Ishikawa (cell line): ENCODE results near the gene XRCC4.

Source experiments
- CEBPB ChIP-seq: IDR thresholded peaks from 2 replicates; pipeline ENCODE4 v1.6.1; 2012
- CREB1 ChIP-seq: IDR thresholded peaks from 2 replicates; pipeline ENCODE4 v1.6.1; 2012; ENCODE audit warnings: low read depth
- EGR1 ChIP-seq: IDR thresholded peaks from 2 replicates; pipeline ENCODE4 v1.6.1; 2012
- EP300 ChIP-seq: IDR thresholded peaks from 2 replicates; pipeline ENCODE4 v1.6.1; 2012; ENCODE audit warnings: borderline replicate concordance
- FOXM1 ChIP-seq: IDR thresholded peaks from 2 replicates; pipeline ENCODE4 v1.6.1; 2012; ENCODE audit warnings: low read depth, borderline replicate concordance
- MAX ChIP-seq: IDR thresholded peaks from 2 replicates; pipeline ENCODE4 v1.6.1; 2012
- NFIC ChIP-seq: IDR thresholded peaks from 2 replicates; pipeline ENCODE4 v1.6.1; 2012
- RAD21 ChIP-seq: IDR thresholded peaks from 2 replicates; pipeline ENCODE4 v1.6.1; 2012; ENCODE audit warnings: low read depth
- REST ChIP-seq: IDR thresholded peaks from 2 replicates; pipeline ENCODE4 v1.6.1; 2012; ENCODE audit warnings: low read depth, mild to moderate bottlenecking
- TAF1 ChIP-seq: IDR thresholded peaks from 2 replicates; pipeline ENCODE4 v1.6.1; 2012; ENCODE audit warnings: low read depth, mild to moderate bottlenecking
- TCF12 ChIP-seq: IDR thresholded peaks from 2 replicates; pipeline ENCODE4 v1.6.1; 2012; ENCODE audit warnings: low read depth
- TEAD4 ChIP-seq: IDR thresholded peaks from 2 replicates; pipeline ENCODE4 v1.6.1; 2012
- USF1 ChIP-seq: IDR thresholded peaks from 2 replicates; pipeline ENCODE4 v1.6.1; 2012
- YY1 ChIP-seq: IDR thresholded peaks from 2 replicates; pipeline ENCODE4 v1.6.1; 2012; ENCODE audit warnings: low read depth
- ZBTB7A ChIP-seq: IDR thresholded peaks from 2 replicates; pipeline ENCODE4 v1.6.1; 2012; ENCODE audit warnings: low read depth

XRCC4 gene

DNA sequence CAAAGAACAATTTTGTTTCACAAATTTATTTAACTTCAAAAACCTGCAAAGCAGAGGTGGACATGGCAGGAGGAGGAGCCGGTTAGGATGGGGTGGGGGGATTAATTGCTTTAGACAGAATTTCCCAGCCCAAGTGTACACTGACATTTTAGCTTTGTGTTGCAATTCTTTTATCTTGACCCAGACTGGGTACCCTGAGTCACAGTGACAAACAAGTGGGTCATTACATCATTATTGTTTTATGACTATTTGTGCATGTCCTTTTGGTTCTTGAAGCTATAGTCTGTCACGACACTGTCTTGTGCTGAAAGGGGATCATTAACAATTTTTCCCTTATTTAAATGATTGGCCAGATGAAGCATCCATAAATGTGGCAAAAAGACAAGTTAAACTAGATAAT lies 309.7 kb downstream of the XRCC4 start:
- no peak for TF ChIP-seq TAF1
- no peak for TF ChIP-seq YY1
- TF ChIP-seq MAX: no peak

GRCh38 chr5:83388608-83389007 lies 311.3 kb downstream of the XRCC4 start:
- TF ChIP-seq NFIC (no peak), EP300 (no peak), TAF1 (no peak), RAD21 (no peak), MAX (no peak), EGR1 (no peak)

DNA sequence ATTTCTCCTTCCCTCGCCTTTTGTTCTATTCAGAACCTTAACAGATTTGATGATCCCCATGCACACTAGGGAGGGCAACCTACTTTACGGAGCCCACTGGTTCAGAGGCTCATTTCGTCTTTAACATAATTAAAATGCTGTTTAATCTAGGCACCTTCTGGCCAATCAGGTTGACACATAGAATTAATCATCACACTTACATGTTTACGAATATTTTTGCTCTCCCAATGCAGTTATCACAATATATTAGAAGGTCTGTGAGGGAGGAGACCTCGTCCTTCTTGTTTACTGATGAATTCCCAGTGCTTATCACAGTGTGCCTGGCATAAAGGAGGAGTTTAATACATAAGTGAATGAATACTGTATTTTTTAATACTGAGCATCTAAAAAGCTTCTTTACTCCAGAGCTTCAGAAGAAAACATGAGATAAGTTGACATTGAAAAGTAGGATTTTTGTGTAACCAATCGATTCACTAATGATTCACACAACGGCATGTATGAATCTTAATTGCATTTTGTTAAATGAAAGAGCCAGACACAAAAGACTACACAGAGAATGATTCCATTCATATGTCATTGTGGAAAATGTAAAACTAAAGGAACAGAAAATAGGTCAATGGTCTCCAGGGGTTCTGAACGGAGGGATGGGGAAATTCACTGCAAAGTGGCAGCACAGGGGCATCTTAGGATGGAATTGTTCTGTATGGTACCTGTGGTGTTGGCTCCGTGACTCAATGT lies 315.6 kb downstream of the XRCC4 start:
- TF ChIP-seq FOXM1 (no peak), REST (no peak), CREB1 (no peak), NFIC (no peak), TCF12 (no peak), CEBPB (no peak), YY1 (no peak), RAD21 (no peak), EGR1 (no peak), EP300 (no peak), ZBTB7A (no peak), USF1 (no peak), TAF1 (no peak), TEAD4 (no peak)

DNA sequence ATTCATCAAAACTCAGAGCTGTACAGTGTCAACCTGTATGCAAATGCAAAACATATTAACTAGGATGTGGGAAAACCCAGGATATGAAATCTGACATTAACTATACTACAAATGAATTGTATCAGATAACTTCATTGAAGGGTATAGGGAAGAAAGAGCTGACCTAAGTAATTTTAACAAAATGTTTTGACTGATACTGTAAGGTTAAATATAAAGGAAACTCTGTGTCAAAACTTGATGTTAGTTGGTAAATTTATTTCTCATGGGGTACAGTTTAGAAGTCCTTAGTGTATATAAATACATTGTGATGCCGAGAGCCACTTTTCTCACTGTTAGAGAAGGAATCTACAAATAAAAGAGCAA lies 316.1 kb downstream of the XRCC4 start:
- no peak for TF ChIP-seq TEAD4
- no peak for TF ChIP-seq YY1
- TF ChIP-seq EGR1: no peak

DNA sequence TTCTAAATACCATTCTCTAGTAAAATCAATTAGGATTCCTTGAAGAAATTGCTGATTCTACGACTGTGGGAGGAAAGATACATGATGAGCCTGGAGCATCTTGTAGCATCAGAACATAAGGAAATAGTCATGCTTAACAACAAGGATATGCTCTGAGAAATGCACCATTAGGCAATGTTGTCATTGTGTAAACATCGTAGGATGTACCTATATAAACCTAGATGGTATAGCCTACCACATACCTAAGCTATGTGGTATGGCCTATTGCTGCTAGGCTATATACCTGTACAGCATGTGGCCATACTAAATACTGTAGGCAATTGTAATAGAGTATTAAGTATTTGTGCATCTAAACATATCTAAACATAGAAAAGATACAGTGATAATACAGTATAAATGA lies 316.8 kb downstream of the XRCC4 start:
- TF ChIP-seq CREB1 (no peak), EGR1 (no peak), NFIC (no peak), YY1 (no peak), EP300 (no peak), USF1 (no peak), TAF1 (no peak), TCF12 (no peak), TEAD4 (no peak), REST (no peak), RAD21 (no peak), CEBPB (no peak), MAX (no peak), FOXM1 (no peak), ZBTB7A (no peak)

- TF ChIP-seq TAF1 (no peak), USF1 (no peak), NFIC (no peak), TCF12 (no peak), EGR1 (no peak), MAX (no peak), REST (no peak), ZBTB7A (no peak), YY1 (no peak), FOXM1 (no peak), RAD21 (no peak), CREB1 (no peak), EP300 (no peak), TEAD4 (no peak), CEBPB (no peak)
Measured at GRCh38 chr5:83396662-83397061, 319.3 kb downstream of the XRCC4 start.
